ENCODE measurements around the gene FLNB. TPM values are rescaled to one million over a fixed set of nuclear protein-coding genes. Genes with fewer than 3 reads are reported as not detected.
"Not testable (repeated sequence)": the region's sequence is repeated elsewhere in the genome, so short reads cannot be mapped to it uniquely, and the experiment has no call there.

Gene FLNB
- total RNA-seq, 1 donor from 2014 or later: 30.0 TPM

- intact Hi-C loops (cut with DNase I): no loop called here
- ATAC-seq (ENCODE audit: poor library complexity) (no peak), DNase-seq (no peak)
Observed at GRCh38 chr3:58198804-58199203, 190.6 kb downstream of the FLNB start.

GRCh38 chr3:58200121-58200709 lies 192.0 kb downstream of the FLNB start:
- ATAC-seq (ENCODE audit: poor library complexity): no peak
- intact Hi-C loops (cut with DNase I): no loop called here
- DNase-seq: no peak

GRCh38 chr3:58200846-58201355 lies 192.7 kb downstream of the FLNB start:
- ATAC-seq (ENCODE audit: poor library complexity) (no peak), DNase-seq (no peak)
- intact Hi-C loops (cut with DNase I): no loop called here

GRCh38 chr3:58201451-58201850 lies 193.2 kb downstream of the FLNB start:
- DNase-seq; intact Hi-C loops (cut with DNase I); ATAC-seq (ENCODE audit: poor library complexity): not testable (repeated sequence)

GRCh38 chr3:58202917-58203360 lies 194.7 kb downstream of the FLNB start:
- ATAC-seq (ENCODE audit: poor library complexity) (no peak), DNase-seq (no peak)
- intact Hi-C loops (cut with DNase I): no loop called here

GRCh38 chr3:58203541-58203940 lies 195.3 kb downstream of the FLNB start:
- no peak for ATAC-seq (ENCODE audit: poor library complexity)
- intact Hi-C loops (cut with DNase I): no loop called here
- DNase-seq: no peak

GRCh38 chr3:58204720-58205119 lies 196.5 kb downstream of the FLNB start:
- DNase-seq (no peak), ATAC-seq (ENCODE audit: poor library complexity) (no peak)
- intact Hi-C loops (cut with DNase I): no loop called here

GRCh38 chr3:58205981-58206380 lies 197.8 kb downstream of the FLNB start:
- no peak for ATAC-seq (ENCODE audit: poor library complexity)

GRCh38 chr3:58206406-58207011 lies 198.3 kb downstream of the FLNB start:
- intact Hi-C loops (cut with DNase I): no loop called here
- DNase-seq (no peak), ATAC-seq (ENCODE audit: poor library complexity) (no peak)

More at GRCh38 chr3:58205981-58206380, 197.8 kb downstream of the FLNB start:
- intact Hi-C loops (cut with DNase I): no loop called here
- no peak for DNase-seq

- intact Hi-C loops (cut with DNase I): no loop called here
- DNase-seq (no peak), ATAC-seq (ENCODE audit: poor library complexity) (no peak)
Observed at GRCh38 chr3:58207954-58208353, 199.7 kb downstream of the FLNB start.

GRCh38 chr3:58209933-58210332 lies 201.7 kb downstream of the FLNB start:
- DNase-seq: no peak
- no peak for ATAC-seq (ENCODE audit: poor library complexity)
- intact Hi-C loops (cut with DNase I): no loop called here

- no peak for DNase-seq
- intact Hi-C loops (cut with DNase I): no loop called here
- no peak for ATAC-seq (ENCODE audit: poor library complexity)
Observed at GRCh38 chr3:58210761-58211460, 202.7 kb downstream of the FLNB start, which contains the start of gene DNASE1L3. Gene DNASE1L3 (minus strand): TSS chr3:58210972. CDS start chr3:58210906, 66 bp downstream.

- intact Hi-C loops (cut with DNase I): no loop called here
- DNase-seq: no peak
- no peak for ATAC-seq (ENCODE audit: poor library complexity)
Observed at GRCh38 chr3:58214484-58215316, 206.5 kb downstream of the FLNB start.

GRCh38 chr3:58215317-58216025 lies 207.2 kb downstream of the FLNB start:
- ATAC-seq (ENCODE audit: poor library complexity): no peak
- DNase-seq: no peak
- intact Hi-C loops (cut with DNase I): no loop called here

GRCh38 chr3:58216496-58217195 lies 208.4 kb downstream of the FLNB start:
- intact Hi-C loops (cut with DNase I): no loop called here
- ATAC-seq (ENCODE audit: poor library complexity): no peak
- DNase-seq: no peak

- intact Hi-C loops (cut with DNase I): no loop called here
- ATAC-seq (ENCODE audit: poor library complexity) (peak; percentile 97), DNase-seq (peak; percentile 79)
Observed at GRCh38 chr3:58217209-58217811, 209.1 kb downstream of the FLNB start.

- DNase-seq (no peak), ATAC-seq (ENCODE audit: poor library complexity) (no peak)
- intact Hi-C loops (cut with DNase I): no loop called here
Observed at GRCh38 chr3:58218904-58219303, 210.7 kb downstream of the FLNB start.
